Measurements from ENCODE around the gene GJA3. TPM values are rescaled to one million over a fixed set of nuclear protein-coding genes. Genes with fewer than 3 reads are reported as not detected.

Gene GJA3
- polyA plus RNA-seq, 1 experiment, result 0.13 TPM

DNA sequence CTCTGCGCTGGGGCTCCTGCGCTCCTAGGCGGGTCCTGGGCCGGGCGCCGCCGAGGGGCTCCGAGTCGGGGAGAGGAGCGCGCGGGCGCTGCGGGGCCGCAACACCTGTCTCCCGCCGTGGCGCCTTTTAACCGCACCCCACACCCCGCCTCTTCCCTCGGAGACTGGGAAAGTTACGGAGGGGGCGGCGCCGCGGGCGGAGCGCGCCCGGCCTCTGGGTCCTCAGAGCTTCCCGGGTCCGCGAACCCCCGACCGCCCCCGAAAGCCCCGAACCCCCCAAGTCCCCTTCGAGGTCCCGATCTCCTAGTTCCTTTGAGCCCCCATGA is 31.9 kb upstream of the GJA3 start, which contains the start of gene GJB2:
Gene GJB2 (minus strand): TSS at position 103 of the 326 bp plus-strand sequence. CDS start 3,357 bp downstream, outside the sequence.
- H3K4me3 ChIP-seq (ENCODE audit: low read depth, low read length), result peak within 1 kb of the TSS; percentile 19
- CTCF ChIA-PET, result interaction anchor here (3.5 kb wide), 1 partner anchor 10 kb away, joined by 21 read pairs; no protein-coding TSS in a partner anchor
- DNase-seq (ENCODE audit: low read depth), result no peak
- no peaks in the 10 kb centered on the region for H3K36me3 ChIP-seq (ENCODE audit: control insufficient read depth, insufficient read depth, low read length)
- TF ChIP-seq CTCF (IDR thresholded peaks at IDR 0.05; ENCODE audit: insufficient read depth, low read depth, low read length), result no peak
- H3K27me3 ChIP-seq (ENCODE audit: control insufficient read depth, insufficient read depth, low read length), result peaks cover 41% of the 10 kb centered on the region
- POLR2A ChIA-PET, result no interaction called here

DNA sequence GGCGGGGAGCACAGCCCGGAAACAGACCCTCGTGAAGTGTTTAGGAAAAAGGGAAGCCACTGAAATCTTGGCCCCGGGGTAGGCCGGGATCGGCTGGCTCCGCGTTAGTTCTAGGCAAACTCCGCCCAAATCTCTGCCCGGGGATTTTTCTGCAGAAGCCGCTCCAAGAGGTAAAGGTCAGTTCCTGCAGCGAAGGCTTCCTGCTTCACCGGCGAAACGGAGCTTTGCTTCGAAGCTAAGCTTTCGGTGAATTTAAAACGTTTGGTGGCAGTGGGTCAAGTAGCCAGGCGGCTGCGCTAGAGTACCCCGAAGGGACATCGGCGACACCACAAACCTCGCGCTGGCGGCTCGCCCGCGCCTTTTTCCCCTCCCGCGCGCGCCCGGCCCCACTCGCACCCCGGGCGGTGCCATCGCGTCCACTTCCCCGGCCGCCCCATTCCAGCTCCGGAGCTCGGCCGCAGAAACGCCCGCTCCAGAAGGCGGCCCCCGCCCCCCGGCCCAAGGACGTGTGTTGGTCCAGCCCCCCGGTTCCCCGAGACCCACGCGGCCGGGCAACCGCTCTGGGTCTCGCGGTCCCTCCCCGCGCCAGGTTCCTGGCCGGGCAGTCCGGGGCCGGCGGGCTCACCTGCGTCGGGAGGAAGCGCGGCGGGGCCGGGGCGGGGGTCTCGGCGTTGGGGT is 31.4 kb upstream of the GJA3 start:
- CTCF ChIA-PET, result interaction anchor here (0.7 to 3.5 kb wide), 2 partner anchors 10 to 37 kb away, joined by 3 to 21 read pairs; no protein-coding TSS in a partner anchor
- H3K4me3 ChIP-seq (ENCODE audit: low read depth, low read length), result peak overlapping the region; percentile 19
- peaks cover 39% of the 10 kb centered on the region for H3K27me3 ChIP-seq (ENCODE audit: control insufficient read depth, insufficient read depth, low read length)
- no peaks in the 10 kb centered on the region for H3K36me3 ChIP-seq (ENCODE audit: control insufficient read depth, insufficient read depth, low read length)
- POLR2A ChIA-PET, result no interaction called here
- no peak for DNase-seq (ENCODE audit: low read depth)
- TF ChIP-seq CTCF (IDR thresholded peaks at IDR 0.05; ENCODE audit: insufficient read depth, low read depth, low read length), result no peak

- peaks cover 43% of the 10 kb centered on the region for H3K27me3 ChIP-seq (ENCODE audit: control insufficient read depth, insufficient read depth, low read length)
These were observed 30.7 kb upstream of the GJA3 start for GRCh38 chr13:20191311-20192157.

DNA sequence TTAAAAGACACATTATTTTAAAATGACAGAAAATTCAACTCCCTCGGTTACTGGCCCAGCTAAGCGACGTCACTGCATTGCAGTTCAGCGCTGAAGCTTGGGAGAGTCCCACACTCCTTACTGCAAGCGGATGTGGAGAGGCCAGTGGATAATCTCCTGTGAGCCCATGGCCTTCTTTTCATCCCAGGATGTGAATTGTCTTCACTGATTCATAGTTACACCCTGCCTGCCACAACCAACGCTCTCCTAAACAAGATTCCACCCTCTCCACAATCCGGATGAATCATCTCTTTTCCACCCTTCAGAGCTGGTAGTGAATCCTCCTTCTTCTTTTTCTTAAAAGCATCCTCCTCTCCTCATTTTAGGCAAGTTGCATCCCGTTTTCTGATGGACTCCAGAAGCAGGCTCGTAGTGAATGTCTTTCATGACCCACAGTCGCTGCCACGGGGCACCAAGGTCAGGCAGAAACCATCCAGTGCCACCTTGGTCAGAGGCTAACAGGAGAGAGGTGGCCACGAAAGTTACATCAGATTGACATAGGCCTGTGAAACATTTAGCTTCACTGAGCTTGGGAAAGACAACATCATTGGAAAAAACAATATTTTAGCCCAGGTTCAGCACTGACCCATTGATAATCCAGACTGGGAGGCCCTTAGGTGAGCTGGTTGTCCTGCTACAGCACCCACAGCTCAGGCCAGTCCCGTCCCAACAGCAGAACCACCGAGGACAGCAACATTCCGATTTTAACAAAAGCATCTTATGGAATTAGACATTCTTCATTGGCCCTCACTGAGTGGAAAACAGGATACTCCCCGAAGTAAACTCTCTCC is 29.8 kb upstream of the GJA3 start:
- Histone ChIP-seq H3K4me3 (ENCODE audit: low read depth, low read length) (no peak overlapping the region), H3K27me3 (ENCODE audit: control insufficient read depth, insufficient read depth, low read length) (peaks cover 43% of the 10 kb centered on the region), H3K36me3 (ENCODE audit: control insufficient read depth, insufficient read depth, low read length) (no peaks in the 10 kb centered on the region)
- POLR2A ChIA-PET, result no interaction called here
- no peak for TF ChIP-seq CTCF (IDR thresholded peaks at IDR 0.05; ENCODE audit: insufficient read depth, low read depth, low read length)
- no peak for DNase-seq (ENCODE audit: low read depth)
- CTCF ChIA-PET, result interaction anchor here (1.3 to 3.5 kb wide), 3 partner anchors 8 to 734 kb away, joined by 4 to 21 read pairs (median 6); no protein-coding TSS in a partner anchor

More at GRCh38 chr13:20191311-20192157, 30.7 kb upstream of the GJA3 start:
- no peak for TF ChIP-seq CTCF (IDR thresholded peaks at IDR 0.05; ENCODE audit: insufficient read depth, low read depth, low read length)
- ChIA-PET CTCF (interaction anchor here (0.7 to 3.5 kb wide), 4 partner anchors 9 to 733 kb away, joined by 3 to 21 read pairs (median 5); no protein-coding TSS in a partner anchor), POLR2A (no interaction called here)
- no peak overlapping the region for H3K4me3 ChIP-seq (ENCODE audit: low read depth, low read length)
- no peaks in the 10 kb centered on the region for H3K36me3 ChIP-seq (ENCODE audit: control insufficient read depth, insufficient read depth, low read length)
- DNase-seq (ENCODE audit: low read depth), result no peak

All from BJ (cell line).